Activated CD8-positive, alpha-beta T cell treated with anti-CD3 and anti-CD28 coated beads, Interleukin-2, amount 10 ng/mL, durations not matched to agents 7 days and 5 days (primary cell): Measurements from ENCODE around the gene COL11A2. TPM values are rescaled to one million over a fixed set of nuclear protein-coding genes. Genes with fewer than 3 reads are reported as not detected.

Source experiments
- ATAC-seq: fragments of 150-1000 bp; cut with Tn5 transposase; one replicate; pipeline ENCODE4 v1.10.0; 2021; ENCODE audit warnings: moderate library complexity
- CTCF ChIA-PET: fragments of 350-600 bp; sonication (Branson Sonifier 250); formaldehyde crosslinking; loops from one replicate; lab custom pipeline; 2021; ENCODE audit warnings: antibody characterized with exemption; lab: Charles Lee
- POLR2A ChIA-PET: fragments of 350-600 bp; sonication (Branson Sonifier 250); formaldehyde crosslinking; loops from one replicate; lab custom pipeline; 2021; ENCODE audit warnings: antibody characterized with exemption; lab: Charles Lee
- DNase-seq: peaks from one replicate; pipeline ENCODE4 v3.0.0-alpha.2; 2020
- H3K27ac Mint-ChIP-seq: one replicate; pipeline ENCODE4 v1.8.0; 2021; ENCODE audit warnings: mild to moderate bottlenecking, mixed read lengths
- H3K27me3 Mint-ChIP-seq: one replicate; pipeline ENCODE4 v1.8.0; 2021; ENCODE audit warnings: low read depth, mixed read lengths
- H3K36me3 Mint-ChIP-seq: one replicate; pipeline ENCODE4 v1.8.0; 2021; ENCODE audit warnings: low read depth, mixed read lengths
- H3K4me1 Mint-ChIP-seq: one replicate; pipeline ENCODE4 v1.8.0; 2021; ENCODE audit warnings: low read depth, mixed read lengths
- H3K4me3 Mint-ChIP-seq: one replicate; pipeline ENCODE4 v1.8.0; 2021; ENCODE audit warnings: mild to moderate bottlenecking, mixed read lengths
- H3K9me3 Mint-ChIP-seq: one replicate; pipeline ENCODE4 v1.8.0; 2022; ENCODE audit warnings: mixed read lengths; ENCODE audit not compliant: insufficient read depth
- total RNA-seq, 2 experiments: library from RNA; stranded (reverse); gene quantifications; one replicate each; pipeline ENCODE4 v1.2.3, GENCODE V29; 2021

The COL11A2 gene
- total RNA-seq, 2 experiments from 2014 or later, result 0.71 to 0.83 TPM

- Mint-ChIP-seq H3K27ac (peak overlapping the region; percentile 60), H3K27me3 (peaks cover 11% of the 10 kb centered on the region), H3K4me3 (peak overlapping the region; percentile 66), H3K4me1 (peaks cover 53% of the 10 kb centered on the region), H3K9me3 (no peaks in the 10 kb centered on the region), H3K36me3 (peaks cover 20% of the 10 kb centered on the region)
- ATAC-seq (no peak), DNase-seq (no peak)
- CTCF ChIA-PET, result no interaction called here
- POLR2A ChIA-PET, result no interaction called here
Observed at GRCh38 chr6:33213989-33214335, 21.7 kb upstream of the COL11A2 start.

- ChIA-PET CTCF (no interaction called here), POLR2A (interaction anchor here (1.0 to 1.1 kb wide), 2 partner anchors 9 to 241 kb away, joined by 3 to 5 read pairs; partner anchors contain the start of gene HSD17B8)
- DNase-seq (no peak), ATAC-seq (peak; percentile 11)
- Mint-ChIP-seq H3K36me3 (peaks cover 20% of the 10 kb centered on the region), H3K4me1 (peaks cover 57% of the 10 kb centered on the region), H3K27ac (peak overlapping the region; percentile 58), H3K27me3 (peaks cover 11% of the 10 kb centered on the region), H3K9me3 (no peaks in the 10 kb centered on the region), H3K4me3 (peak overlapping the region; percentile 66)
Observed at GRCh38 chr6:33213166-33213988, 21.1 kb upstream of the COL11A2 start.

GRCh38 chr6:33212857-33213165 lies 20.5 kb upstream of the COL11A2 start:
- ATAC-seq (no peak), DNase-seq (no peak)
- peaks cover 11% of the 10 kb centered on the region for H3K27me3 Mint-ChIP-seq
- peak overlapping the region; percentile 66 for H3K4me3 Mint-ChIP-seq
- H3K9me3 Mint-ChIP-seq, result no peaks in the 10 kb centered on the region
- no peak overlapping the region for H3K27ac Mint-ChIP-seq
- CTCF ChIA-PET, result interaction anchor here (1.9 kb wide), 1 partner anchor 35 kb away, joined by 6 read pairs; no protein-coding TSS in a partner anchor
- H3K4me1 Mint-ChIP-seq, result peaks cover 58% of the 10 kb centered on the region
- POLR2A ChIA-PET, result interaction anchor here (1.0 to 1.1 kb wide), 2 partner anchors 8 to 241 kb away, joined by 3 to 5 read pairs; partner anchors contain the start of gene HSD17B8
- peaks cover 20% of the 10 kb centered on the region for H3K36me3 Mint-ChIP-seq

- Mint-ChIP-seq H3K9me3 (no peaks in the 10 kb centered on the region), H3K27me3 (peaks cover 11% of the 10 kb centered on the region), H3K36me3 (peaks cover 20% of the 10 kb centered on the region), H3K4me3 (no peak overlapping the region), H3K4me1 (peaks cover 64% of the 10 kb centered on the region), H3K27ac (no peak overlapping the region)
- POLR2A ChIA-PET, result interaction anchor here (1.0 to 1.1 kb wide), 3 partner anchors 8 to 240 kb away, joined by 3 to 5 read pairs (median 3); no protein-coding TSS in a partner anchor
- CTCF ChIA-PET, result interaction anchor here (1.9 kb wide), 1 partner anchor 36 kb away, joined by 6 read pairs; no protein-coding TSS in a partner anchor
- DNase-seq, result no peak
- ATAC-seq, result no peak
Observed at GRCh38 chr6:33211666-33212422, 19.6 kb upstream of the COL11A2 start.

GRCh38 chr6:33211136-33211535 lies 18.9 kb upstream of the COL11A2 start:
- Mint-ChIP-seq H3K4me3 (no peak overlapping the region), H3K36me3 (peaks cover 20% of the 10 kb centered on the region), H3K4me1 (peaks cover 68% of the 10 kb centered on the region), H3K27ac (no peak overlapping the region), H3K27me3 (peaks cover 11% of the 10 kb centered on the region), H3K9me3 (no peaks in the 10 kb centered on the region)
- ChIA-PET CTCF (interaction anchor here (1.9 kb wide), 1 partner anchor 37 kb away, joined by 6 read pairs; no protein-coding TSS in a partner anchor), POLR2A (interaction anchor here (1.0 kb wide), 3 partner anchors 9 to 38 kb away, joined by 3 read pairs; no protein-coding TSS in a partner anchor)
- DNase-seq, result no peak
- no peak for ATAC-seq

- DNase-seq, result no peak
- no peak for ATAC-seq
- ChIA-PET POLR2A (interaction anchor here (2.2 kb wide), 1 partner anchor 11 kb away, joined by 17 read pairs; no protein-coding TSS in a partner anchor), CTCF (interaction anchor here (1.0 to 2.2 kb wide), 4 partner anchors 38 to 84 kb away, joined by 3 to 10 read pairs (median 3); partner anchors contain the start of gene B3GALT4)
- Mint-ChIP-seq H3K9me3 (no peaks in the 10 kb centered on the region), H3K4me3 (peak overlapping the region; percentile 80), H3K27ac (peak overlapping the region; percentile 74), H3K36me3 (peaks cover 20% of the 10 kb centered on the region), H3K4me1 (peaks cover 68% of the 10 kb centered on the region), H3K27me3 (peaks cover 11% of the 10 kb centered on the region)
Observed at GRCh38 chr6:33209856-33210255, 17.6 kb upstream of the COL11A2 start.

- ATAC-seq (peak; percentile 60), DNase-seq (peak; percentile 90)
- H3K4me1 Mint-ChIP-seq, result peaks cover 64% of the 10 kb centered on the region
- peak within 1 kb of the TSS; percentile 80 for H3K4me3 Mint-ChIP-seq
- H3K27ac Mint-ChIP-seq, result peak within 1 kb of the TSS; percentile 87
- ChIA-PET CTCF (interaction anchor here (0.6 to 2.5 kb wide), 14 partner anchors 9 to 370 kb away, joined by 3 to 22 read pairs (median 4); partner anchors contain the start of gene TAP2), POLR2A (interaction anchor here (0.6 to 2.2 kb wide), 12 partner anchors 10 to 236 kb away, joined by 3 to 17 read pairs (median 4); partner anchors contain the start of genes RPS18 and VPS52)
- peaks cover 31% of the 10 kb centered on the region for H3K36me3 Mint-ChIP-seq
- H3K27me3 Mint-ChIP-seq, result peaks cover 4% of the 10 kb centered on the region
- H3K9me3 Mint-ChIP-seq, result no peaks in the 10 kb centered on the region
Observed at GRCh38 chr6:33208091-33208967, 16.1 kb upstream of the COL11A2 start, which contains the start of gene RING1. Gene RING1, plus strand, starts transcription at chr6:33208500. Its CDS starts 323 bp downstream, at chr6:33208823.

- H3K36me3 Mint-ChIP-seq, result peaks cover 38% of the 10 kb centered on the region
- peak overlapping the region; percentile 80 for H3K4me3 Mint-ChIP-seq
- H3K4me1 Mint-ChIP-seq, result peaks cover 63% of the 10 kb centered on the region
- no peaks in the 10 kb centered on the region for H3K9me3 Mint-ChIP-seq
- ATAC-seq (no peak), DNase-seq (no peak)
- H3K27ac Mint-ChIP-seq, result peak overlapping the region; percentile 87
- CTCF ChIA-PET, result interaction anchor here (1.3 to 2.5 kb wide), 7 partner anchors 10 to 369 kb away, joined by 3 to 22 read pairs (median 5); partner anchors contain the start of gene TAP2
- POLR2A ChIA-PET, result interaction anchor here (0.6 to 2.2 kb wide), 7 partner anchors 9 to 236 kb away, joined by 3 to 17 read pairs (median 5); partner anchors contain the start of genes RPS18 and VPS52
- H3K27me3 Mint-ChIP-seq, result peaks cover 1% of the 10 kb centered on the region
Observed at GRCh38 chr6:33207552-33208090, 15.4 kb upstream of the COL11A2 start.

GRCh38 chr6:33206864-33207551 lies 14.7 kb upstream of the COL11A2 start:
- peaks cover 66% of the 10 kb centered on the region for H3K4me1 Mint-ChIP-seq
- no peak for DNase-seq
- POLR2A ChIA-PET, result interaction anchor here (1.1 to 1.7 kb wide), 3 partner anchors 42 to 54 kb away, joined by 3 to 5 read pairs (median 4); no protein-coding TSS in a partner anchor
- H3K4me3 Mint-ChIP-seq, result peak overlapping the region; percentile 80
- no peaks in the 10 kb centered on the region for H3K9me3 Mint-ChIP-seq
- no peak overlapping the region for H3K27ac Mint-ChIP-seq
- ATAC-seq, result no peak
- no peaks in the 10 kb centered on the region for H3K27me3 Mint-ChIP-seq
- CTCF ChIA-PET, result interaction anchor here (2.5 kb wide), 1 partner anchor 10 kb away, joined by 13 read pairs; no protein-coding TSS in a partner anchor
- peaks cover 42% of the 10 kb centered on the region for H3K36me3 Mint-ChIP-seq
